Activated CD4-positive, alpha-beta T cell treated with anti-CD3 and anti-CD28 coated beads, Interleukin-2, Interleukin-6, amounts not matched to agents 100 ng/mL and 50 ng/mL, durations not matched to agents 16 hours and 8 hours (primary cell): ENCODE data around the gene SAFB2.

Experiments
- DNase-seq: peaks from one replicate; pipeline ENCODE4 v3.0.0-alpha.2; 2020

Gene SAFB2

DNA sequence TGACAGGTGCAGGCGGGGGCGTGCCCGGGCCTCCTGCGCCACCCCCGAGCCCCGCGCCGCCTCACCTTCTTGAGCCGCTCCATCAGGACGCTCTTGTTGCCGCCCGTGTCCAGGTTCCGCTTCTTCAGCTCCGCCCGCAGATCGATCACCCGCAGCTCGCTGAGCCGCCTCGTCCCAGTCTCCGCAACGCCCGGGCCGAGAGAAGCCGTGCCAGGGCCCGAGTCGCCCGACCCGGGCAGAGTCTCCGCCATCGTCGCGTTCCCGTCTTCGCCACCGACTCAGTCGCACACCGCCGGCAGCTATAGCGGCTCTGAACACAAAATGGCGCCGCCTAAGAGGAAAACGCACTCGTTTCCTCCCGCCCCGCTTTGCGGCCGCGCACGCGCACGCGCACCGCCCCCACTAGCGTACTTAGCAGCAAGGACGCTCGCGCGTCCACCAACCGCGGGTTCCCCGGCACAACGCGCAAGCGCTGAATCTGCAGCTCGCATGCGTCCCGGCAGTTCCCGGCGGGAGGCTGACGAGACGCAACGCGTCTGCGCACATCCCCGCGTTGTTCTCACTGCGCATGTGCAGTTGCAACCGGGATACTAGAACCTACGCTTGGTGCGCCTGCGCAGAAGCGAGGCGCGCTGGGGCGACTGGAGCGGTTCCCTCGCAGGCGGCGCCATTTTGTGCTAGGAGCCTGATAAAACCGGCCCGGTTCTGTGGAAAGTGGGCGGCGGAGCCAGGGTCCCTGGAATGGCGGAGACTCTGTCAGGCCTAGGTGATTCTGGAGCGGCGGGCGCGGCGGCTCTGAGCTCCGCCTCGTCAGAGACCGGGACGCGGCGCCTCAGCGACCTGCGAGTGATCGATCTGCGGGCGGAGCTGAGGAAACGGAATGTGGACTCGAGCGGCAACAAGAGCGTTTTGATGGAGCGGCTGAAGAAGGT is at the start of gene SAFB2, which contains the start of gene SAFB:
TSS of gene SAFB2 (minus strand) at position 312 of the 932 bp plus-strand sequence. CDS start at position 251, 61 bp downstream.
TSS of gene SAFB (plus strand) at position 619 of the 932 bp plus-strand sequence. CDS start at position 742, 123 bp downstream.
- peak; percentile 100 for DNase-seq

- no peak for DNase-seq
These were observed 49.0 kb upstream of the SAFB2 start for GRCh38 chr19:5671600-5671999.

DNA sequence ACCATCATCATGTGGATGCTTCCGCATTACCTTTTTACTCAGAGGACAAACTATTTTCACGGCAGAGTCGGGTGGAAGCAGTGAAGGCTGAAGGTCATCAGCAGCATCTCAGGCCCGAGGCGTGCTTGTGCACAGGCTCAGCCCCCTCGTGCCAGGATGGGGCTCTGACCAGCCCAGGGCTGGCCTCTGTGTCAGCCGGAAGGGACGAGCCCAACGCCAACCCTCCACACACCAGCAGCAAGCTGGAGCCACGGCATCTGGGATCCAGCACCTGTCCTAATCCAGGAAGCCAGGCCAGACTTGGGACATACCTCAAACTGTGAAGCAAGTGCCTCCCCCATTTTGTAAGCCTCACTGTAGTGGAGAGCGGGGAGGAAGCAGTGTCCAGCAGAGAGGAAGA is 46.6 kb upstream of the SAFB2 start:
- DNase-seq, result no peak

DNA sequence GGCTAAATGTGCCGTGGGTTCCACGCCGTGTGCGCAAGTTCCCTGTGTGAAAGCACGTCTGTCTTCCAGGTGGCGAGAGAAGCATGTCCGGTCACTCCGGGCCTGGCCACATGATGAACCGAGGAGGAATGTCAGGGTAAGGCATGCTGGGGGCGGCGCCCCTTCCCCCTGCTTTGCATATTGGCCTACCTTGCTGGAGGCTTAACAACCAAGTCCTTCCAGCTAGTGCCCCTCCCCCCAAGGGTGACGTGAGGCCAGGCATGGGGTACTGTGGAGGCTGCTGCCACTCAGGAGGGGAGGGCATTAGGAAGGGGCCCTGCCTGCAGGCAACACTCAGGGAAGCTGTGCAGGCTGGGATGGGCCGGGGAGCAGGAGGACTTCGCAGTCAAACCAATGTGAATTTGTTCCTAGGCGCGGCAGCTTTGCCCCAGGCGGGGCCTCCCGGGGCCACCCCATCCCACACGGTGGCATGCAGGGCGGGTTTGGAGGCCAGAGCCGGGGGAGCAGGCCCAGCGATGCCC is 45.2 kb upstream of the SAFB2 start:
- DNase-seq, result no peak

DNA sequence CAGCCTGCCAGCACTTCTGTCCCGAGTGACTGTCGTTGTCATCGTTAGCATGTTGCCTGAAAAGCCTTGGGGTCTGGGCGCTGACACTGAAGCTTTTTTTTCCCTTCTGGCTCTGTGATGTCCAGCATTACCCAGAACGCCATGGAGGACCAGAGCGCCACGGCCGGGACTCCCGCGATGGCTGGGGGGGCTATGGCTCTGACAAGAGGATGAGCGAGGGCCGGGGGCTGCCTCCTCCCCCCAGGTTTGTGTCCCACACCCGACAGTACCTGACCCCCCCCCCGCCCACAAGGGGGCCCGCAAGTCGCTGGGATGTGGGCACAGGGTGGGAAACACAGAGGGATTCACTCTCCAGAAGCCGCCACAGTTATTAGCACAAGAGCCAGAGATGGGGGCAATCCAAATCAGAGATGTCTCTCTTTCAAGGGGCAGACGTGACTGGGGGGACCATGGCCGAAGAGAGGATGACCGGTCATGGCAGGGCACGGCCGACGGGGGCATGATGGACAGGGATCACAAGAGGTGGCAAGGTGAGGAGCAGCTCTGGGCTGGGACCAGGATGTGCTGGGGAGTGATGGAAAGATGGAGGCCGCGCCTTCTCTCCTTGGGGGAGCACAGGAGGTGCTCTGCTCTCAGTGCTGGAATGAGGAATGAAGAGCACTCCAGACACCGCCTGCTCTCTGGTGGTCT is 44.5 kb upstream of the SAFB2 start:
- no peak for DNase-seq

GRCh38 chr19:5665781-5666513 is 43.4 kb upstream of the SAFB2 start:
- DNase-seq, result no peak

DNA sequence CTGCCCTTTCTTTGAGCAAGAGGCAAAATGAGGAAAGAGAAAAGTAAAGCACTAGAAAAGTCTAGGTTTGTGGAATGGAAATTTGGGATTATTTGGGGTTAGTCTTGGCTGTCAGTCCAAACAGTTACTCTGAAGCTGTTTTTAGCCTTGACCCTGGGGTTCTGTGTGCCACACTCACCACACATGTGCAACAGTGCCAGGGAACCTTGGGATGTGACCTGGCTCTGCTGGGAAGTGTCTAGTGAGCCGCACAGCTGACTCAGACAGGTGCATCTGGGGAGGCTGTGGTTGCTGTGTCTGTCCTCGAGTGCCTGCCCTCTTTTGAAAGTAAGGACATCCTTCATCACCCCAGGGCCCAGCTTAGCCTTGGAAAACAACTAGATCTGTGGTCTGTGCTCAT is 41.9 kb upstream of the SAFB2 start:
- DNase-seq, result no peak

- DNase-seq, result no peak
These were observed 41.3 kb upstream of the SAFB2 start for GRCh38 chr19:5663904-5664303.

DNA sequence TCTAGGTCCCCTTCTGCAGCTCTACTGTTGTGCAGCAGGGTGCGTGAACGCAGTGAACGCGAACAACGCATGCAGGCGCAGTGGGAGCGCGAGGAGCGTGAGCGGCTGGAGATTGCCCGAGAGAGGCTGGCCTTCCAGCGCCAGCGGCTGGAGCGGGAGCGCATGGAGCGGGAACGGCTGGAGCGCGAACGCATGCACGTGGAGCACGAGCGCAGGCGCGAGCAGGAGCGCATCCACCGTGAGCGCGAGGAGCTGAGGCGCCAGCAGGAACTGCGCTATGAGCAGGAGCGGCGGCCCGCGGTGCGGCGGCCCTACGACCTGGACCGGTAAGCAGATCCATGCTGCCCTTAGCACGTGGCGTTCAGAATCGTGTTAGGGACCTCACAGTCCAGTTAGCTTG is 38.9 kb upstream of the SAFB2 start:
- DNase-seq, result no peak

DNA sequence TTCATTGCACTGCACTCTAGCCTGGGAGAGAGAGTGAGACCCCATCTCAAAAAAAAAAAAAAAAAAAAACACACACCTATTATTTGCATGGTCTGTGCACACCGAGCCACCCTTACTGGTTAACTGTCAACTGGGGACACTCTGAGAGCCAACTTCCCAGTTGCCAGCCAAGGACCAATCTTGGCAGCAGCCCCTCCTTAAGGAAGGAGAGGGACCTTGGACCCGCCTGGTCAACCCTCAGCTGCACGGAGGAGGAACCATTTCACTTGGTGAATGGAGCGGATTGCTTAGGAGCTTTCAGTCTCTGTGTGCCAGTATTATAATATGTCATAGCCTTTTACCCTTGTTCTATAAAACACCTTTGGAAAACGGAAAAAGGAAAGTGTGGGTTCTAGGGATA is 32.8 kb upstream of the SAFB2 start:
- DNase-seq, result no peak

DNA sequence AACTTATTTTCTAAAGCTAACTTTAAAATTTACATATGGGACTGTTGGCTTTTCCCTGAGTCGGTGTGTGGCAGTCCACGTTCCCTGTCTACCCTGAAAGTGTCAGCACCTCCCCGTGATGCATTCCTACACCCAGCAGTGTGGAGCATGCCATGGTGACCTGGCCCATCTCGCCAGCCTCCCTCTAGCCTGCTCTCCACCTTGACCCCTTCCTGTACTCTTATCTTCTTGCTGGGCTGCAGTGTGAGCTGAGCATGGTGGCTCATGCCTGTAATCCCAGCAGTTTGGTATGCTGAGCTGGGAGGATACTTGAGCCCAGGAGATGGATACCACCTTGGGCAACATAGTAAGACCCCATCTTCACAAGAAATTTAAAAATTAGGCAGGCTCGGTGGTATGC is 32.4 kb upstream of the SAFB2 start:
- DNase-seq, result no peak

- DNase-seq, result no peak
These were observed 29.7 kb upstream of the SAFB2 start for GRCh38 chr19:5652261-5652660.

- DNase-seq, result no peak
These were observed 28.8 kb upstream of the SAFB2 start for GRCh38 chr19:5651361-5651760.

GRCh38 chr19:5648464-5648863 is 25.9 kb upstream of the SAFB2 start:
- DNase-seq, result no peak

DNA sequence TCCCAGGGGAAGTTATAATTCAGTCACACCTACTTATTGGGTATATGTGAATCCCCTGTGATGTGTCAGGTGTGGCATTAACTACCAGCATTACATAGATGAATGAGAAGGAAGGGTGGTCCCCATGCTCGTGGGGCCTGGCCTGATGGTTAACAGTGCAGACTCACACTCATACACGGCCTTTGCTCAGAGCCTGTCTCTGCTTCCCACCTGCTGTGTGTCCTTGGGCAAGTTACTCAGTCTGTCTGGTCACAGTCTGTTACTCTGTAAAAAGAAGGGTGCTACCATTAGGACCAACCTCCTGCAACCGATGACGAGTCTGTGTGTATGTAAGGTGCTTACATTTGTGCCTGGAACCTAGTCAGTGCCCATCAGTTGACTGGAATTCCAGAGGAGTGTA is 24.1 kb upstream of the SAFB2 start:
- DNase-seq, result no peak

GRCh38 chr19:5645409-5645808 is 22.8 kb upstream of the SAFB2 start:
- DNase-seq, result no peak

GRCh38 chr19:5644037-5644436 is 21.5 kb upstream of the SAFB2 start:
- DNase-seq, result no peak

- DNase-seq, result no peak
These were observed 20.5 kb upstream of the SAFB2 start for GRCh38 chr19:5643060-5643459.

DNA sequence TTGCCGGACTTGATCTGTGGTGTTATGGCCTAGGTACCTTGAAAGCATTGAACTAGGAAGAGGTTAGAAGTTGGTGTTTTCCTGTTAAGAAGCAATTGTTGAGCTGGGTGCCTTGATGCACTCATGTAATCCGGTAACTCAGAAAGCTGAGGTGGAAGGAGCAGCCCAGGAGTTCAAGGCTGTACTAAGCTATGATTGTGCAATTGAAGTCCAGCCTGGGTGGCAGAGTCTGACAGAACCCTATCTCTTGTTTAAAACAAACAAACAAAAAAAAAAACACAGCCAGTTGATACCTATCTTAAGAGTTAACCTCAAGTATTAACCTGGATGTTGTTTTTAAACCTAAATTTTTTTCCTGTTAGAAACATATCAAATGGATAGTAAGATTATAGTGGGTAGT is 19.6 kb upstream of the SAFB2 start:
- no peak for DNase-seq

DNA sequence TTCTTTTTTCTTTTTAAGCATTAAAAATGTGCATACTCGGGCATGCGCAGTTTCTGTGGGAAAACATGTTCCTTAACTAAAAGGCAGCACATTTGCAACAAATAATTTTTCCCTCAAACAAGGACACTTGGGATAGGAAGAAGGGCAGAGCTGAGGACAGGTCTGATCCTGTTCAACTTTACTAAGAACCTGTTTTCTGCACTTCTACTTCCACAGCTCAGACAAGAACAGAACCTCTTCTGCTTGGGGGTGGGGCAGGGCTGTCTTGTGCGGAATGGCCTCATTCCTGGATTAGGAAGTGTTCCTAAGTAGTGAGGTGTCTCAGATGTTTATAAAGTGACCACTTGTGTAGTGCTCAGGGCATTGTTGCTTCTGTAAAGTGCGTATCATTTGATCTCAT is 18.6 kb upstream of the SAFB2 start:
- DNase-seq, result no peak

- DNase-seq, result no peak
These were observed 15.4 kb upstream of the SAFB2 start for GRCh38 chr19:5637971-5638370.

- no peak for DNase-seq
These were observed 12.9 kb upstream of the SAFB2 start for GRCh38 chr19:5635427-5635826.

DNA sequence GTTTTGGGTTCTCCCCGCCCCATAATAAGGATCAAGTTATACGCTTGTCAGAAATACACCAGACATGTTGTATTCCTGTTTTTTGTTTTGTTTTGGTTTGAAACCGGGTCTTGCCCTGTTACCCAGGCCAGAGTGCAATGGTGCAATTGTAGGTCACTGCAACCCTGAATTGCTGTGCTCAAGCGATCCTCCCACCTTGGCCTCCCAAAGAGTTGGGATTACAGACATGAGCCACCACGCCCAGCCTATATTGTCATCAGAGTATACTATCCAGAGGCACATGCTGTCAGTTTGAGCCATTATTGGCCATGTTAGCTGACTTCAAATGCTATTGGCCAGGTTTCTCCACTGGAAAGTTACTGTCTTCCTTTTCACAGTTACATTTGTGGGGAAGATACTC is 10.1 kb upstream of the SAFB2 start:
- no peak for DNase-seq
